C1 segment of cervical spinal cord (tissue), 14 donors: Measurements from ENCODE around the gene IFTAP.
"Not testable (repeated sequence)": the region's sequence is repeated elsewhere in the genome, so short reads cannot be mapped to it uniquely, and the experiment has no call there.

ENCODE experiments used
- DNase-seq, 14 donors: peaks; one replicate each; lab custom pipeline; 2025; lab: John Stamatoyannopoulos, UW

IFTAP gene

GRCh38 chr11:36638556-36638955, 44.3 kb downstream of the IFTAP start:
- DNase-seq, result no peak

- no peak for DNase-seq
These were observed 63.4 kb downstream of the IFTAP start for GRCh38 chr11:36657610-36658267.

- not testable (repeated sequence) for DNase-seq
These were observed 67.1 kb downstream of the IFTAP start for GRCh38 chr11:36661359-36661758.

- peak in 2 of 14 donors; percentile 0 to 7 for DNase-seq
These were observed 78.6 kb downstream of the IFTAP start for GRCh38 chr11:36672815-36673450.

GRCh38 chr11:36679547-36679946, 85.2 kb downstream of the IFTAP start:
- DNase-seq, result not testable (repeated sequence)

- no peak for DNase-seq
These were observed 89.5 kb downstream of the IFTAP start for GRCh38 chr11:36683818-36684217.

- DNase-seq, result no peak
These were observed 90.8 kb downstream of the IFTAP start for GRCh38 chr11:36684840-36685801.

- no peak for DNase-seq
These were observed 93.8 kb downstream of the IFTAP start for GRCh38 chr11:36688132-36688531.

GRCh38 chr11:36688571-36689291, 94.4 kb downstream of the IFTAP start:
- no peak for DNase-seq

- DNase-seq, result no peak
These were observed 95.1 kb downstream of the IFTAP start for GRCh38 chr11:36689442-36689841.

GRCh38 chr11:36692704-36693103, 98.4 kb downstream of the IFTAP start:
- DNase-seq, result no peak

GRCh38 chr11:36693139-36693843, 99.0 kb downstream of the IFTAP start:
- no peak for DNase-seq

GRCh38 chr11:36695111-36695510, 100.8 kb downstream of the IFTAP start:
- no peak for DNase-seq

GRCh38 chr11:36695571-36695970, 101.3 kb downstream of the IFTAP start:
- no peak for DNase-seq

GRCh38 chr11:36696550-36696949, 102.2 kb downstream of the IFTAP start:
- no peak for DNase-seq

- no peak for DNase-seq
These were observed 105.0 kb downstream of the IFTAP start for GRCh38 chr11:36699271-36699670.

GRCh38 chr11:36700246-36700645, 105.9 kb downstream of the IFTAP start:
- no peak for DNase-seq

- DNase-seq, result peak in 5 of 14 donors; percentile 2 to 39 (median 9)
These were observed 108.2 kb downstream of the IFTAP start for GRCh38 chr11:36702330-36703054.

- DNase-seq, result no peak
These were observed 108.7 kb downstream of the IFTAP start for GRCh38 chr11:36703055-36703404.
